GM23338 (cell line): Measurements from ENCODE around the gene TCERG1L.

Experiments
- EZH2 ChIP-seq: fragments of 200-600 bp; sonication (generic); IDR thresholded peaks from one replicate; pipeline ENCODE4 v1.8.0; 2017; ENCODE audit warnings: antibody characterized with exemption, mild to moderate bottlenecking, low read depth; ENCODE audit not compliant: unreplicated experiment
- EZH2phosphoT487 ChIP-seq: fragments of 200-600 bp; sonication (generic); IDR thresholded peaks from one replicate; pipeline ENCODE4 v1.8.1; 2018; ENCODE audit warnings: antibody characterized with exemption; ENCODE audit not compliant: unreplicated experiment
- JUNB ChIP-seq: IDR thresholded peaks from one replicate; pipeline ENCODE4 v1.6.1; 2016; ENCODE audit warnings: antibody characterized with exemption; ENCODE audit not compliant: unreplicated experiment
- POLR2AphosphoS5 ChIP-seq: IDR thresholded peaks from 2 replicates; pipeline ENCODE4 v1.6.1; 2016; ENCODE audit warnings: antibody characterized with exemption, low read depth
- ZNF331 ChIP-seq: fragments of 250-450 bp; sonication (Bioruptor Pico); IDR thresholded peaks from 2 replicates; pipeline ENCODE4 v1.5.0; 2020; ENCODE audit warnings: low read depth, mild to moderate bottlenecking, moderate library complexity
- TF ChIP-seq, protein P1 (sequence below), 2 experiments: fragments of 200-600 bp in 1 of 2; sonication (generic) in 1 of 2; conservative IDR thresholded peaks; 2 replicates each; pipeline versions ENCODE4 v1.5.1 to v1.6.1; 2016 to 2017; ENCODE audit warnings: antibody characterized with exemption in 2 of 2, low read depth in 2 of 2, mild to moderate bottlenecking in 2 of 2, moderate library complexity in 1 of 2

DNA sequence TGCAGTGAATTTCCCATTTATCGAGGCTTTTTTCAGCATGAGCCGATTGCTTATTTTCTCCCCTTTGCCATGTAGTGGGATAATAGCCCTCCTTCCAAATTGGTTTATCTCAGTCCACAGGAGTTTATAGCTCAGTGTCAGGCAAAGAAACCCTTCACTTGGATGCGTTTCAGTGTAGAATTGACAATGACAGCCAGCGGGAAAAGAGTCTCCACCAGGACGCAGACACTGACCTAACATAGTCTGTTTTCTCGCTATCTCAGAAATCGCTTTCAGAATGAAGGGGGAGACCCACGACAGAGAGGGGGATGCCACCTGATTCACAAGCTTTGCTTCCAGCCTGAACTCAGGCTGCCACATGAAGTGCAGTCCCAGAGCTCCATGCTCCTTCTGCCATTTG lies 43.5 kb upstream of the TCERG1L start:
- TF ChIP-seq EZH2: no peak
- TF ChIP-seq, protein P1, sequence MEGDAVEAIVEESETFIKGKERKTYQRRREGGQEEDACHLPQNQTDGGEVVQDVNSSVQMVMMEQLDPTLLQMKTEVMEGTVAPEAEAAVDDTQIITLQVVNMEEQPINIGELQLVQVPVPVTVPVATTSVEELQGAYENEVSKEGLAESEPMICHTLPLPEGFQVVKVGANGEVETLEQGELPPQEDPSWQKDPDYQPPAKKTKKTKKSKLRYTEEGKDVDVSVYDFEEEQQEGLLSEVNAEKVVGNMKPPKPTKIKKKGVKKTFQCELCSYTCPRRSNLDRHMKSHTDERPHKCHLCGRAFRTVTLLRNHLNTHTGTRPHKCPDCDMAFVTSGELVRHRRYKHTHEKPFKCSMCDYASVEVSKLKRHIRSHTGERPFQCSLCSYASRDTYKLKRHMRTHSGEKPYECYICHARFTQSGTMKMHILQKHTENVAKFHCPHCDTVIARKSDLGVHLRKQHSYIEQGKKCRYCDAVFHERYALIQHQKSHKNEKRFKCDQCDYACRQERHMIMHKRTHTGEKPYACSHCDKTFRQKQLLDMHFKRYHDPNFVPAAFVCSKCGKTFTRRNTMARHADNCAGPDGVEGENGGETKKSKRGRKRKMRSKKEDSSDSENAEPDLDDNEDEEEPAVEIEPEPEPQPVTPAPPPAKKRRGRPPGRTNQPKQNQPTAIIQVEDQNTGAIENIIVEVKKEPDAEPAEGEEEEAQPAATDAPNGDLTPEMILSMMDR (conservative IDR thresholded peaks at IDR 0.05; ENCODE audit: low read depth in 2 of 2): no peak
- no peak for TF ChIP-seq POLR2AphosphoS5
- no peak for TF ChIP-seq ZNF331 (CRISPR knock-in tag)
- no peak for TF ChIP-seq EZH2phosphoT487
- no peak for TF ChIP-seq JUNB
